K562 (cell line): ENCODE data around the gene SCMH1. TPM values are rescaled to one million over a fixed set of nuclear protein-coding genes. Genes with fewer than 3 reads are reported as not detected.

Source experiments
- ATAC-seq: fragments of 200-7000 bp; cut with Tn5 transposase; 3 replicates; pipeline ENCODE4 v1.9.1; 2020; ENCODE audit warnings: moderate library complexity
- BruUV-seq: library from RNA; stranded (reverse); fragments of 400-500 nt; replicated peaks from 2 replicates; lab custom pipeline; 2021; lab: Mats Ljungman, UMichigan
- CTCF ChIA-PET: fragments of 300-600 bp; formaldehyde crosslinking; extraction: SDS; loops from one replicate; lab custom pipeline; 2021; ENCODE audit warnings: low intra/inter-chr PET ratio; lab: Yijun Ruan, JAX
- POLR2A ChIA-PET: fragments of 300-600, 350-650 bp; sonication (Branson Sonifier 250); formaldehyde crosslinking; extraction: SDS; loops from one replicate; lab custom pipeline; 2021; ENCODE audit warnings: antibody characterized with exemption, inconsistent platforms; lab: Yijun Ruan, JAX
- DNase-seq, 4 experiments: peaks; one replicate each; pipeline versions ENCODE4 v3.0.0 to v3.0.0-alpha.2; 2011 to 2018; ENCODE audit warnings: low spot score in 3 of 4, mixed read lengths in 3 of 4; ENCODE audit errors: extremely low read depth in 1 of 4
- FAIRE-seq: peaks from 2 replicates; lab custom pipeline; 2011; peaks lifted over from hg19 to GRCh38; lab: Jason Lieb, UNC
- H2AFZ ChIP-seq: 2 replicates; pipeline ENCODE4 v1.6.0; 2011; ENCODE audit warnings: low read depth, low read length, control low read depth, inconsistent platforms
- H3K27ac ChIP-seq: fragments of 200-600 bp; 3 replicates; pipeline ENCODE4 v1.8.0; 2011; ENCODE audit warnings: low read depth, mild to moderate bottlenecking, control low read depth, inconsistent platforms, low read length, moderate library complexity, mixed read lengths; ENCODE audit errors: extremely low read depth
- H3K27me3 ChIP-seq, 2 experiments: fragments of 300-600 bp in 1 of 2; 2 replicates in 1 of 2; 3 replicates in 1 of 2; pipeline versions ENCODE4 v1.6.0 to v1.8.0; 2011; ENCODE audit warnings: inconsistent platforms in 2 of 2, low read length in 2 of 2, mild to moderate bottlenecking in 1 of 2, mixed read lengths in 1 of 2, moderate library complexity in 1 of 2; ENCODE audit not compliant: control insufficient read depth in 2 of 2, insufficient read depth in 2 of 2
- H3K36me3 ChIP-seq: fragments of 300-600 bp; 3 replicates; pipeline ENCODE4 v1.8.0; 2011; ENCODE audit warnings: mild to moderate bottlenecking, low read length, inconsistent platforms; ENCODE audit not compliant: control insufficient read depth, insufficient read depth
- H3K4me1 ChIP-seq, 2 experiments: fragments of 200-600 bp in 1 of 2; replicated peaks in 1 of 2; 2 replicates in 1 of 2; 3 replicates in 1 of 2; pipeline versions ENCODE4 v1.5.1 to v1.8.0; 2011; ENCODE audit warnings: inconsistent platforms in 2 of 2, low read length in 2 of 2, mild to moderate bottlenecking in 1 of 2, mixed read lengths in 1 of 2, moderate library complexity in 1 of 2; ENCODE audit not compliant: control insufficient read depth in 2 of 2, insufficient read depth in 2 of 2
- H3K4me2 ChIP-seq: 2 replicates; pipeline ENCODE4 v1.6.1; 2011; ENCODE audit warnings: low read length, control low read depth, inconsistent platforms, mixed read lengths; ENCODE audit not compliant: insufficient read depth
- H3K4me3 ChIP-seq: fragments of 200-600 bp; sonication (generic), shearing (Covaris generic); 2 replicates; pipeline ENCODE4 v1.5.1; 2016; ENCODE audit warnings: control low read depth, inconsistent platforms
- H3K79me2 ChIP-seq: fragments of 200-600 bp; 3 replicates; pipeline ENCODE4 v1.8.0; 2011; ENCODE audit warnings: low read length, inconsistent platforms; ENCODE audit not compliant: control insufficient read depth, insufficient read depth
- H3K9ac ChIP-seq, 2 experiments: 2 replicates each; pipeline versions ENCODE4 v1.6.0 to v1.6.1; 2011; ENCODE audit warnings: low read depth in 2 of 2, low read length in 2 of 2, control low read depth in 1 of 2, inconsistent platforms in 1 of 2, mild to moderate bottlenecking in 1 of 2, mixed read lengths in 1 of 2; ENCODE audit not compliant: insufficient read depth in 1 of 2
- H3K9me1 ChIP-seq: one replicate; pipeline ENCODE4 v1.6.0; 2011; ENCODE audit warnings: inconsistent platforms, mild to moderate bottlenecking, low read length, moderate library complexity; ENCODE audit not compliant: control insufficient read depth, insufficient read depth
- H3K9me3 ChIP-seq: replicated peaks from 2 replicates; pipeline ENCODE4 v1.5.1; 2011; ENCODE audit warnings: low read depth, low read length, inconsistent platforms; ENCODE audit not compliant: control insufficient read depth, insufficient read depth
- H4K20me1 ChIP-seq: replicated peaks from 2 replicates; pipeline ENCODE4 v1.6.1; 2011; ENCODE audit warnings: low read length, inconsistent platforms, mixed read lengths; ENCODE audit not compliant: control insufficient read depth, insufficient read depth
- DPF2 ChIP-seq: fragments of 450-650 bp; IDR thresholded peaks from 2 replicates; pipeline ENCODE4 v1.6.1; 2016
- KDM1A ChIP-seq, 2 experiments: fragments of 450-650 bp; IDR thresholded peaks; 2 replicates each; pipeline ENCODE4 v1.6.1; 2016; ENCODE audit warnings: mild to moderate bottlenecking in 2 of 2
- KDM4B ChIP-seq, 2 experiments: fragments of 450-650 bp in 1 of 2; sonication (generic) in 1 of 2; IDR thresholded peaks; 2 replicates each; pipeline ENCODE4 v1.6.1; 2016 to 2017; ENCODE audit warnings: borderline replicate concordance in 2 of 2, antibody characterized with exemption in 1 of 2, low read depth in 1 of 2, mild to moderate bottlenecking in 1 of 2
- NELFE ChIP-seq: IDR thresholded peaks from 2 replicates; pipeline ENCODE4 v1.6.1; 2011; ENCODE audit warnings: mild to moderate bottlenecking; ENCODE audit not compliant: insufficient read depth, insufficient read length
- POLR2AphosphoS5 ChIP-seq: IDR thresholded peaks from 2 replicates; pipeline ENCODE4 v1.6.1; 2011; ENCODE audit warnings: mild to moderate bottlenecking, low read depth, low read length, moderate library complexity; ENCODE audit not compliant: control insufficient read depth, insufficient read depth
- POLR2G ChIP-seq: fragments of 200-400 bp; formaldehyde crosslinking; IDR thresholded peaks from 2 replicates; pipeline ENCODE4 v1.6.1; 2017; ENCODE audit warnings: low read depth, mild to moderate bottlenecking, antibody characterized with exemption, low read length, moderate library complexity
- SIRT6 ChIP-seq: IDR thresholded peaks from one replicate; pipeline ENCODE4 v1.6.1; 2012; ENCODE audit warnings: low read depth, mild to moderate bottlenecking, control low read depth, inconsistent platforms, low read length, moderate library complexity
- TFE3 ChIP-seq: fragments of 450-650 bp; formaldehyde crosslinking; IDR thresholded peaks from 2 replicates; pipeline ENCODE4 v1.4.0; 2020; ENCODE audit warnings: mild to moderate bottlenecking, mixed read lengths
- USF2 ChIP-seq: sonication (generic); formaldehyde crosslinking; IDR thresholded peaks from 2 replicates; pipeline ENCODE4 v1.5.0; 2020; ENCODE audit warnings: missing genetic modification reagents
- ZSCAN29 ChIP-seq: fragments of 450-650 bp; IDR thresholded peaks from 2 replicates; pipeline ENCODE4 v1.6.1; 2017
- WGBS: fragments of 100-300 bp; shearing (Covaris generic); methylation state at CpG from one replicate; pipeline ENCODE4 v1.1.6; 2016; ENCODE audit warnings: low coverage, mixed read lengths; ENCODE audit not compliant: insufficient coverage; ENCODE audit errors: missing lambda C conversion rate; 5-methylcytosine and 5-hydroxymethylcytosine counted together
- in situ Hi-C: fragments of 300-500 bp; cut with MboI; formaldehyde crosslinking; loops from 4 replicates; pipeline ENCODE4 v1.15.0; 2018; ENCODE audit warnings: inconsistent platforms, mixed read lengths
- intact Hi-C: fragments of 100-400 bp; cut with micrococcal nuclease; formaldehyde crosslinking; loops from 2 replicates; pipeline ENCODE4 v1.14.2; 2022
- polyA plus RNA-seq, 8 experiments: library from polyadenylated mRNA; depleted of rRNA in 4 of 8; stranded (reverse) in 5 of 8; unstranded in 3 of 8; fragments of >200 nt; fragmentation: Nextera tagmentation in 2 of 8; fragmentation: Illumina TruSeq in 1 of 8; extraction: Ambion mirVana in 2 of 8; extraction: Trizol in 1 of 8; gene quantifications; 2 replicates each; pipeline versions ENCODE4 v1.2.1 to v1.2.3, GENCODE V29; 2011 to 2014; ENCODE audit warnings: inconsistent platforms in 1 of 8, missing spikeins in 1 of 8
- total RNA-seq, 7 experiments: library from RNA; depleted of rRNA in 6 of 7; stranded (reverse); fragments of >200 nt in 6 of 7; fragmentation: Illumina TruSeq in 2 of 7; extraction: Trizol in 2 of 7; gene quantifications; 2 replicates each; pipeline versions ENCODE4 v1.2.1 to v1.2.3, GENCODE V29; 2011 to 2021; ENCODE audit warnings: low replicate concordance in 1 of 7

The SCMH1 gene
- total and polyA plus RNA-seq, 9 of the 15 experiments (the other 6 are each of a cell fraction or from before 2014, with no cell fraction given) = 8.5 to 37.0 (median 26.8) TPM

GRCh38 chr1:41028034-41028642 lies 214.0 kb downstream of the SCMH1 start:
- intact Hi-C loops (no loop called here), in situ Hi-C loops (no loop called here)
- ATAC-seq = no peak
- H2AFZ ChIP-seq = no peak overlapping the region
- no peaks in the 10 kb centered on the region for H3K79me2 ChIP-seq
- CTCF ChIA-PET = no interaction called here
- H3K9me1 ChIP-seq = no peaks in the 10 kb centered on the region
- BruUV-seq = no TSS peak
- H3K27me3 ChIP-seq = no peaks in the 10 kb centered on the region
- H3K9ac ChIP-seq = no peak overlapping the region
- no peak overlapping the region for H3K4me3 ChIP-seq
- 94% methylated on average over 10 of the region's 10 CpGs for WGBS
- no peak for DNase-seq
- peaks cover 50% of the 10 kb centered on the region for H3K36me3 ChIP-seq
- POLR2A ChIA-PET = interaction anchor here (0.6 to 1.4 kb wide), 6 partner anchors 10 to 257 kb away, joined by 3 read pairs; no protein-coding TSS in a partner anchor
- peaks cover 3% of the 10 kb centered on the region; the same call in 1 of the 2 replicates for H4K20me1 ChIP-seq
- H3K9me3 ChIP-seq = peaks cover 3% of the 10 kb centered on the region
- no peak overlapping the region for H3K4me2 ChIP-seq
- H3K4me1 ChIP-seq = no peaks in the 10 kb centered on the region; a peak in 1 of 5 replicates
- no peak overlapping the region for H3K27ac ChIP-seq
- TF ChIP-seq POLR2G (peak; percentile 45), NELFE (no peak)
- FAIRE-seq = no peak

- Histone ChIP-seq H3K4me2 (no peak overlapping the region), H3K9me1 (no peaks in the 10 kb centered on the region), H3K9me3 (no peaks in the 10 kb centered on the region), H4K20me1 (peaks cover 5% of the 10 kb centered on the region; the same call in 1 of the 2 replicates), H3K4me1 (peaks cover 0 to 6% of the 10 kb centered on the region in 2 experiments; a peak in 2 of 5 replicates), H3K36me3 (peaks cover 33% of the 10 kb centered on the region), H3K27me3 (no peaks in the 10 kb centered on the region), H3K27ac (no peak overlapping the region), H3K9ac (0 out of 4 replicates have a peak overlapping the region, but pooled peaks of 1 of the 2 experiments have one; percentile 29), H3K4me3 (no peak overlapping the region), H3K79me2 (no peaks in the 10 kb centered on the region), H2AFZ (no peak overlapping the region)
- in situ Hi-C loops (no loop called here), intact Hi-C loops (no loop called here)
- DNase-seq (no peak), FAIRE-seq (no peak), ATAC-seq (no peak)
- ChIA-PET POLR2A (interaction anchor here (0.6 to 1.5 kb wide), 6 partner anchors 9 to 103 kb away, joined by 3 to 6 read pairs (median 4); no protein-coding TSS in a partner anchor), CTCF (no interaction called here)
- BruUV-seq = no TSS peak
- TF ChIP-seq SIRT6 (no peak), KDM4B (IDR thresholded peaks at IDR 0.05; ENCODE audit: borderline replicate concordance in 2 of 2, low read depth in 1 of 2) (no peak), DPF2 (no peak), USF2 (CRISPR knock-in tag) (no peak), TFE3 (no peak), KDM1A (IDR thresholded peaks at IDR 0.05) (no peak), ZSCAN29 (no peak), POLR2AphosphoS5 (no peak)
- WGBS = 87% methylated on average over 4 of the region's 4 CpGs
Measured at GRCh38 chr1:41025979-41026819, 215.9 kb downstream of the SCMH1 start.
